MM.1S (cell line): ENCODE measurements around the gene DNTT.

Source experiments
- DNase-seq: peaks from one replicate; pipeline ENCODE4 v3.0.0-alpha.2; 2015
- H2AFZ ChIP-seq: fragments of 300-600 bp; sonication (generic); 2 replicates; pipeline ENCODE4 v1.6.0; 2016; ENCODE audit warnings: antibody characterized with exemption, low read length
- H3F3A ChIP-seq: fragments of 300-600 bp; sonication (generic); 2 replicates; pipeline ENCODE4 v1.6.1; 2016; ENCODE audit warnings: mild to moderate bottlenecking, antibody characterized with exemption, low read length, moderate library complexity, mixed read lengths; ENCODE audit not compliant: insufficient read depth
- H3K27ac ChIP-seq: fragments of 300-600 bp; sonication (generic); 2 replicates; pipeline ENCODE4 v1.5.1; 2016; ENCODE audit warnings: mild to moderate bottlenecking, low read length
- H3K27me3 ChIP-seq: fragments of 300-600 bp; sonication (generic); replicated peaks from 2 replicates; pipeline ENCODE4 v1.6.0; 2016; ENCODE audit warnings: low read length; ENCODE audit not compliant: insufficient read depth
- H3K36me3 ChIP-seq: fragments of 300-600 bp; sonication (generic); replicated peaks from 2 replicates; pipeline ENCODE4 v1.6.1; 2016; ENCODE audit warnings: mild to moderate bottlenecking, low read length, mixed read lengths; ENCODE audit not compliant: insufficient read depth
- H3K4me1 ChIP-seq: fragments of 300-600 bp; sonication (generic); 2 replicates; pipeline ENCODE4 v1.6.1; 2016; ENCODE audit warnings: low read length, mixed read lengths
- H3K4me2 ChIP-seq: fragments of 300-600 bp; sonication (generic); 2 replicates; pipeline ENCODE4 v1.6.0; 2016; ENCODE audit warnings: low read depth, low read length
- H3K4me3 ChIP-seq: fragments of 300-600 bp; sonication (generic); 2 replicates; pipeline ENCODE4 v1.5.1; 2016; ENCODE audit warnings: low read length, mixed read lengths
- H3K79me2 ChIP-seq: fragments of 300-600 bp; sonication (generic); 2 replicates; pipeline ENCODE4 v1.6.1; 2016; ENCODE audit warnings: mixed run types, low read length, mixed read lengths
- H3K9ac ChIP-seq: fragments of 300-600 bp; sonication (generic); 2 replicates; pipeline ENCODE4 v1.6.1; 2016; ENCODE audit warnings: low read length, mixed read lengths
- H3K9me2 ChIP-seq: fragments of 300-600 bp; sonication (generic); replicated peaks from 2 replicates; pipeline ENCODE4 v1.6.1; 2016; ENCODE audit warnings: mild to moderate bottlenecking, low read length, mixed read lengths; ENCODE audit not compliant: insufficient read depth
- H3K9me3 ChIP-seq: fragments of 300-600 bp; sonication (generic); replicated peaks from 2 replicates; pipeline ENCODE4 v1.6.1; 2016; ENCODE audit warnings: mild to moderate bottlenecking, low read length, mixed read lengths; ENCODE audit not compliant: insufficient read depth
- H4K20me1 ChIP-seq: fragments of 300-600 bp; sonication (generic); 2 replicates; pipeline ENCODE4 v1.6.1; 2016; ENCODE audit warnings: mild to moderate bottlenecking, low read length, moderate library complexity, mixed read lengths; ENCODE audit not compliant: insufficient read depth
- CTCF ChIP-seq: fragments of 300-600 bp; sonication (generic); IDR thresholded peaks from 2 replicates; pipeline ENCODE4 v1.5.1; 2016; ENCODE audit warnings: antibody characterized with exemption, low read length, mixed read lengths
- EZH2 ChIP-seq: fragments of 300-600 bp; sonication (generic); optimal IDR thresholded peaks from 2 replicates; pipeline ENCODE3; 2017; ENCODE audit warnings: low read depth, mild to moderate bottlenecking, antibody characterized with exemption, low read length, mixed read lengths
- EZH2phosphoT487 ChIP-seq: fragments of 300-600 bp; sonication (generic); IDR thresholded peaks from 2 replicates; pipeline ENCODE4 v1.6.1; 2018; ENCODE audit warnings: antibody characterized with exemption, low read length

DNTT gene

GRCh38 chr10:96338279-96338925 lies 34.2 kb downstream of the DNTT start:
- DNase-seq: no peak
- Histone ChIP-seq H3K4me2 (no peak overlapping the region), H3K27me3 (no peaks in the 10 kb centered on the region), H3K27ac (no peak overlapping the region), H3F3A (peaks cover 3% of the 10 kb centered on the region; the same call in 1 of the 2 replicates), H3K9me2 (no peaks in the 10 kb centered on the region), H3K36me3 (no peaks in the 10 kb centered on the region), H3K9ac (no peak overlapping the region), H3K4me3 (no peak overlapping the region), H3K4me1 (peaks cover 12% of the 10 kb centered on the region), H3K79me2 (no peaks in the 10 kb centered on the region), H3K9me3 (no peaks in the 10 kb centered on the region), H2AFZ (no peak overlapping the region), H4K20me1 (no peaks in the 10 kb centered on the region)
- TF ChIP-seq EZH2phosphoT487 (no peak), EZH2 (no peak), CTCF (no peak)

DNA sequence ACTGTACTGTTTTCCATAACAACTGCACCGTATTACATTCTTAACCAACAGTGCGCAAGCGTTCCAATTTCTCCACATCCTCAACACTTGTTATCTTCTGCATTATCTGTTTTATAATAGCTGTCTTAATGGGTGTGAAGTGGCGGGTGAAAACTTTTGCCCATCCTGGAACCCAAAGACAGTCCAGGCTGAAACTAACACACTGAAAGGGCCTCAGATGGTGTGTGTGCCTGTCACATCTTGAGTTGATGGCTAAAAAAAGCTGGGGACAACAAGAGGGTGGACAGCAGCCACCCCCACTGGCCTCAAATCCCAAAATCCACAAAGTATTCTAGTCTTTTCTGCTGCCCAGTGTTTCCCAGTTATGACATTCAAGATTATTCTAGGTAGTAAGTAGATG lies 35.1 kb downstream of the DNTT start:
- no peak overlapping the region for H3K4me2 ChIP-seq
- H3K4me1 ChIP-seq: peaks cover 12% of the 10 kb centered on the region
- no peaks in the 10 kb centered on the region for H3K79me2 ChIP-seq
- H2AFZ ChIP-seq: no peak overlapping the region
- DNase-seq: no peak
- no peak overlapping the region for H3K9ac ChIP-seq
- H3K36me3 ChIP-seq: no peaks in the 10 kb centered on the region
- no peaks in the 10 kb centered on the region for H3K9me2 ChIP-seq
- no peak overlapping the region for H3K4me3 ChIP-seq
- H4K20me1 ChIP-seq: no peaks in the 10 kb centered on the region
- H3K27me3 ChIP-seq: no peaks in the 10 kb centered on the region
- no peak for TF ChIP-seq EZH2
- no peak for TF ChIP-seq EZH2phosphoT487
- no peak for TF ChIP-seq CTCF
- H3K9me3 ChIP-seq: no peaks in the 10 kb centered on the region
- no peak overlapping the region for H3K27ac ChIP-seq
- H3F3A ChIP-seq: peaks cover 3% of the 10 kb centered on the region; the same call in 1 of the 2 replicates

- Histone ChIP-seq H3K9ac (no peak overlapping the region), H3K4me2 (no peak overlapping the region), H4K20me1 (no peaks in the 10 kb centered on the region), H3F3A (peaks cover 3% of the 10 kb centered on the region; the same call in 1 of the 2 replicates), H3K9me2 (no peaks in the 10 kb centered on the region), H3K27ac (no peak overlapping the region), H3K36me3 (no peaks in the 10 kb centered on the region), H3K27me3 (no peaks in the 10 kb centered on the region), H3K9me3 (no peaks in the 10 kb centered on the region), H3K4me3 (no peak overlapping the region), H2AFZ (no peak overlapping the region), H3K4me1 (peaks cover 12% of the 10 kb centered on the region), H3K79me2 (no peaks in the 10 kb centered on the region)
- peak; percentile 71 for DNase-seq
- TF ChIP-seq EZH2phosphoT487: no peak
- no peak for TF ChIP-seq EZH2
- peak; percentile 87 for TF ChIP-seq CTCF
Observed at GRCh38 chr10:96339956-96340904, 36.0 kb downstream of the DNTT start.
